ENCODE results near the gene SCT. TPM values are rescaled to one million over a fixed set of nuclear protein-coding genes. Genes with fewer than 3 reads are reported as not detected.

Gene SCT
- total and polyA plus RNA-seq, 4 donors = not detected

- no peaks in the 10 kb centered on the region for H3K9me3 ChIP-seq (ENCODE audit: control insufficient read depth in 4 of 4, insufficient read depth in 3 of 4, low read length in 3 of 4)
- H3K27me3 ChIP-seq (ENCODE audit: control insufficient read depth in 3 of 3, insufficient read depth in 3 of 3, low read length in 2 of 3) = peaks cover 0 to 6% (median 5%) of the 10 kb centered on the region in 3 donors
- H3K4me3 ChIP-seq = no peak overlapping the region
- WGBS, 2 donors = 72 to 73% methylated on average over 43 to 45 of the region's 45 CpGs
- ATAC-seq (ENCODE audit: insufficient read depth, low FRiP score) (no peak), DNase-seq (no peak)
- TF ChIP-seq CTCF (IDR thresholded peaks at IDR 0.05; ENCODE audit: control extremely low read depth, extremely low read depth) = no peak
- H3K36me3 ChIP-seq (ENCODE audit: control insufficient read depth in 4 of 4, insufficient read depth in 4 of 4, low read length in 4 of 4) = peaks cover 0 to 4% (median 0%) of the 10 kb centered on the region in 4 donors
- H3K9ac ChIP-seq (ENCODE audit: insufficient read depth in 1 of 2, low read length in 2 of 2) = no peak overlapping the region
- no peak overlapping the region for H3K27ac ChIP-seq (ENCODE audit: low read depth in 1 of 2, low read length in 1 of 2)
- H3K4me1 ChIP-seq (ENCODE audit: control insufficient read depth in 5 of 5, insufficient read depth in 5 of 5, low read length in 5 of 5) = no peaks in the 10 kb centered on the region
Observed at GRCh38 chr11:620935-621814, 5.8 kb downstream of the SCT start.

- Histone ChIP-seq H3K27me3 (ENCODE audit: control insufficient read depth in 3 of 3, insufficient read depth in 3 of 3, low read length in 2 of 3) (no peaks in the 10 kb centered on the region), H3K9me3 (ENCODE audit: control insufficient read depth in 4 of 4, insufficient read depth in 3 of 4, low read length in 3 of 4) (no peaks in the 10 kb centered on the region), H3K9ac (ENCODE audit: insufficient read depth in 1 of 2, low read length in 2 of 2) (no peak overlapping the region), H3K27ac (ENCODE audit: low read depth in 1 of 2, low read length in 1 of 2) (no peak overlapping the region), H3K4me3 (no peak overlapping the region), H3K4me1 (ENCODE audit: control insufficient read depth in 5 of 5, insufficient read depth in 5 of 5, low read length in 5 of 5) (peaks cover 0 to 3% (median 2%) of the 10 kb centered on the region in 5 donors), H3K36me3 (ENCODE audit: control insufficient read depth in 4 of 4, insufficient read depth in 4 of 4, low read length in 4 of 4) (peaks cover 0 to 4% (median 0%) of the 10 kb centered on the region in 4 donors)
- ATAC-seq (ENCODE audit: insufficient read depth, low FRiP score) (no peak), DNase-seq (no peak)
- no peak for TF ChIP-seq CTCF (IDR thresholded peaks at IDR 0.05; ENCODE audit: control extremely low read depth, extremely low read depth)
- WGBS, 2 donors = 95 to 96% methylated on average over 13 of the region's 13 CpGs
Observed at GRCh38 chr11:620201-620600, 6.8 kb downstream of the SCT start.

- Histone ChIP-seq H3K27me3 (ENCODE audit: control insufficient read depth in 3 of 3, insufficient read depth in 3 of 3, low read length in 2 of 3) (no peaks in the 10 kb centered on the region), H3K36me3 (ENCODE audit: control insufficient read depth in 4 of 4, insufficient read depth in 4 of 4, low read length in 4 of 4) (peaks cover 0 to 8% (median 0%) of the 10 kb centered on the region in 4 donors), H3K27ac (ENCODE audit: low read depth in 1 of 2, low read length in 1 of 2) (no peak overlapping the region), H3K9me3 (ENCODE audit: control insufficient read depth in 4 of 4, insufficient read depth in 3 of 4, low read length in 3 of 4) (no peaks in the 10 kb centered on the region), H3K4me1 (ENCODE audit: control insufficient read depth in 5 of 5, insufficient read depth in 5 of 5, low read length in 5 of 5) (peaks cover 0 to 9% (median 5%) of the 10 kb centered on the region in 5 donors), H3K4me3 (no peak overlapping the region), H3K9ac (ENCODE audit: insufficient read depth in 1 of 2, low read length in 2 of 2) (no peak overlapping the region)
- ATAC-seq (ENCODE audit: insufficient read depth, low FRiP score) = no peak
- DNase-seq = no peak
- 95 to 97% methylated on average over 19 to 22 of the region's 22 CpGs for WGBS, 2 donors
- TF ChIP-seq CTCF (IDR thresholded peaks at IDR 0.05; ENCODE audit: control extremely low read depth, extremely low read depth) = no peak
Observed at GRCh38 chr11:619628-620050, 7.3 kb downstream of the SCT start.
